Type B pancreatic cell (in vitro differentiated cells): ENCODE measurements around the gene NR6A1. TPM values are rescaled to one million over a fixed set of nuclear protein-coding genes. Genes with fewer than 3 reads are reported as not detected.

Experiments
- DNase-seq: peaks from one replicate; pipeline ENCODE4 v3.0.0; 2021; ENCODE audit warnings: mixed read lengths; ENCODE audit not compliant: unreplicated experiment; ENCODE audit errors: extremely low spot score
- H3K27ac Mint-ChIP-seq: 2 replicates; pipeline ENCODE4 v1.8.0; 2021; ENCODE audit warnings: mild to moderate bottlenecking, mixed read lengths
- H3K27me3 Mint-ChIP-seq: 2 replicates; pipeline ENCODE4 v1.8.0; 2021; ENCODE audit warnings: mixed read lengths
- H3K36me3 Mint-ChIP-seq: 2 replicates; pipeline ENCODE4 v1.8.0; 2021; ENCODE audit warnings: mixed read lengths
- H3K4me1 Mint-ChIP-seq: one replicate; pipeline ENCODE4 v1.8.0; 2021; ENCODE audit warnings: mixed read lengths; ENCODE audit not compliant: unreplicated experiment
- H3K4me3 Mint-ChIP-seq: 2 replicates; pipeline ENCODE4 v1.8.0; 2021; ENCODE audit warnings: mild to moderate bottlenecking, mixed read lengths
- H3K9me3 Mint-ChIP-seq: 2 replicates; pipeline ENCODE4 v1.8.0; 2021; ENCODE audit warnings: mixed read lengths
- total RNA-seq: library from RNA; stranded (reverse); gene quantifications from 2 replicates; pipeline ENCODE4 v1.2.1, GENCODE V29; 2021; ENCODE audit warnings: low replicate concordance
- TF ChIP-seq, protein P1 (sequence below): fragments of 200-600 bp; sonication (generic); conservative IDR thresholded peaks from 2 replicates; pipeline ENCODE4 v1.5.0; 2021; ENCODE audit warnings: antibody characterized with exemption, mild to moderate bottlenecking

NR6A1 gene
- total RNA-seq, 1 donor from 2014 or later, result 10.0 TPM

DNA sequence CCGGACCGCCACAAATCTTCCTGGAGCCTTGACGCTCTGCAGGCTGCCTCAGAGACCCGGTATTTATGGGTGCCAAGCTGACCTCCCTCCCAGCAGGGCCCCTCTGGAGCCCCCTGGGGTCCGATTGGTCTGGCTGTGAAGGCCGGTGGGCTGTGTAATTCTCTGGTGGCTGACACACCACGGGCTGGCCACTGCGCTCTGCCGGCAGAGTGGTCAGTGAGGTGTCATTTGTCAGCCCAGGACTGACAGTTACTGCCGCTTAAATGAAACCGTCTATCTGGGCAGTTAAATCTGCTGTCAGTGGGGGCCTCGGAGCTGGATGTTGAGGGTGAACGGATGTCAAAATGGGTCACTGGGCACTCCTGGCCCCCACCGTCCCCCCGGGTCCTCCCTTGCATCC is 274.6 kb downstream of the NR6A1 start:
- TF ChIP-seq, protein P1, sequence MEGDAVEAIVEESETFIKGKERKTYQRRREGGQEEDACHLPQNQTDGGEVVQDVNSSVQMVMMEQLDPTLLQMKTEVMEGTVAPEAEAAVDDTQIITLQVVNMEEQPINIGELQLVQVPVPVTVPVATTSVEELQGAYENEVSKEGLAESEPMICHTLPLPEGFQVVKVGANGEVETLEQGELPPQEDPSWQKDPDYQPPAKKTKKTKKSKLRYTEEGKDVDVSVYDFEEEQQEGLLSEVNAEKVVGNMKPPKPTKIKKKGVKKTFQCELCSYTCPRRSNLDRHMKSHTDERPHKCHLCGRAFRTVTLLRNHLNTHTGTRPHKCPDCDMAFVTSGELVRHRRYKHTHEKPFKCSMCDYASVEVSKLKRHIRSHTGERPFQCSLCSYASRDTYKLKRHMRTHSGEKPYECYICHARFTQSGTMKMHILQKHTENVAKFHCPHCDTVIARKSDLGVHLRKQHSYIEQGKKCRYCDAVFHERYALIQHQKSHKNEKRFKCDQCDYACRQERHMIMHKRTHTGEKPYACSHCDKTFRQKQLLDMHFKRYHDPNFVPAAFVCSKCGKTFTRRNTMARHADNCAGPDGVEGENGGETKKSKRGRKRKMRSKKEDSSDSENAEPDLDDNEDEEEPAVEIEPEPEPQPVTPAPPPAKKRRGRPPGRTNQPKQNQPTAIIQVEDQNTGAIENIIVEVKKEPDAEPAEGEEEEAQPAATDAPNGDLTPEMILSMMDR, result no peak
- no peak for DNase-seq
- Mint-ChIP-seq H3K36me3 (no peaks in the 10 kb centered on the region), H3K9me3 (no peaks in the 10 kb centered on the region), H3K4me3 (no peak overlapping the region), H3K27me3 (peaks cover 48% of the 10 kb centered on the region), H3K27ac (no peak overlapping the region), H3K4me1 (no peaks in the 10 kb centered on the region)

DNA sequence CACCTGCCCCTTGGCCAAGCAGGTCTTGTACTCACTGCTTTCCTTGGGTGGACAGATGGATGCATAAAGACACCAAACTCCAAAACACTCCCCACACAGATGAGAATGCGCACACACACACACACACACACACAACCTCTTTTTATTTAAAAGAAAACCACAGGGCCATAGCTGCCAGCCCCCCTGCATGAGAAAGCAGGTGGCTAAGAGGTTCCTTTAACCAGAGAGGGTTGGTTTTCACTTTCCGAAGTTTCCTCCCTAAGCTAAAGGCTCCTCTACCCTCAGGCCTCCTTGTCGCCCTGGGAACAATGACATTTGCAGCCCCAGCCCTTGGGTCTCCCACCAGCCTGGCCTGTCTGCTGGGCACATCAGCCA is 275.0 kb downstream of the NR6A1 start:
- TF ChIP-seq, protein P1, result no peak
- Mint-ChIP-seq H3K4me1 (no peaks in the 10 kb centered on the region), H3K27me3 (peaks cover 44% of the 10 kb centered on the region), H3K9me3 (no peaks in the 10 kb centered on the region), H3K36me3 (no peaks in the 10 kb centered on the region), H3K27ac (no peak overlapping the region), H3K4me3 (no peak overlapping the region)
- DNase-seq, result no peak

DNA sequence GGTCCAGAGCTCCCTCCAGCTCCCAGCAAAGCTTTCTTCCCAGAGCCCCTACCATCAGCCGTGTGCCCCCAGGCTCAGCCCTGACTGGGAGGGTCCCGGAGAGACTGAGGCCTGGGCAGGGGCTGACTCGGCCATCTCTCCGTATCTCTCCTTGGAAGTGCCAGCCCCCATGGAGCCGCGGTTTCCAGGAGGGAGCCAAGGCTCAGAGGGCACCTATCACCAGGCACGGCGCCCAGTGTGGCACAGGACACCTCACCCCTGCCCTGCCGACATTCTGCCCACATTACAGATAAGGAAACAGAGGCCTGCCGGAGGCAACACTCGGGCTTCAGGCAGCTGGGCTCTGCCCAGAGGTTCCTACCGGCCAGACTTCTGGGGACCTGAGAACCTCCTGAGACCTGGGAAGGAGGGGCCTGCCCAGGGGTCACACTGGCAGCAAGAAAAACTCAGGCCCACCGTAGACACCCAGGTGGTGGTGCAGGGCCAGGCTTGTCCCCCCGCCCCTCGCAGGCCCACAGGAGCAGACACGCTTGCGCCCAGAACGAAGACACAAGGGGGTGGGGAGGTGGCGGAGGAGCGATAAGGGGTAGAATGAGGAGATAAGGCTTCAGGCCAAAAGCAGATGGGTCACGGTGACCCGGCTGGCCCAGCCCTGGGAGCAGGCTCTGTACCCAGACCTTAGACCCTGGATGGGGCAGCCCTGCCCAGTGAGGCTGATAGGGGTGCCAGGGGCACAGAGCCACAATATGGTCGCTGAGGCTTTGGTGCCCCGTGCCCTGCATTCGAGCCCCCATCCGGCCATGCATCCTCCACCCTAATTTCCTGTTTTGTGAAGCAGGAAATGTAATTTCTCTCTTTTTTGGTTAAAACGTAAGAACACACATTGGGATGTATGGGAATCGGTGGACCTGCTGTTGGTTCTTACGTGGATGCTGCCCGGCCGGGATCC is 275.7 kb downstream of the NR6A1 start:
- no peak overlapping the region for H3K4me3 Mint-ChIP-seq
- no peak for DNase-seq
- H3K9me3 Mint-ChIP-seq, result no peaks in the 10 kb centered on the region
- no peak overlapping the region for H3K27ac Mint-ChIP-seq
- peaks cover 41% of the 10 kb centered on the region for H3K27me3 Mint-ChIP-seq
- TF ChIP-seq, protein P1, result no peak
- H3K36me3 Mint-ChIP-seq, result no peaks in the 10 kb centered on the region
- H3K4me1 Mint-ChIP-seq, result peaks cover 2% of the 10 kb centered on the region

DNA sequence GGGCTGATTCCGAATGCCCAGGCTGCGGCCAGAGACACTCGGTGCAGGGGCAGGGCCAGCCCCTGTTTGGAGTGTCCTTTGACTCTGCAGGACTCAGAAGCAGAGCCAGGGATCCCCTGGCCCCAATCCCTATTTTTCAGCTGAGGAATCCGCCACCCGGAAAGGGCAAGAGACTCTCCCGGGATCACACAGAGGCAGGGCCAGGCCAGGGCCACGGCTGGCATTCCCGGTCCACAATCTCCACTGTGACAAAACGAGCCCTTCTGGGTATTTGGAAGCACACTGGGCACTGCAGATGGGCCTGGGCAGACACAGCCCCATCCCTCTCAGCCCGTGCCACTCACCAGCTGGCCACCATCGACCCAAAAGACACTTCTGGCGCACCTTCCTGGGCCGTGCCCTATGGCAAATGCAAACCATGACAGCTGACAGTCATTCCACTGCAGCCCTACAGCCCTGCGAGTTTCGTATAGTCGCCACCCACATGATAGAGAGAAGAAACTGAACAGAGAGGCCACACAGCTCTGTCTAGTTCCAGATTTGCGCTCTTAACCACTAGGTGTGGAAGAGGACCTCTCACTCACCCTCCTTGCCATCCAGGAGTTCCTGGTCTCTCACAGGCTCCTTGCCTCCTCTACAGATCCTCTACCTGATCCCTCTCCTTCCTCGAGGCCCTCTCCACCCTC is 277.2 kb downstream of the NR6A1 start:
- Mint-ChIP-seq H3K4me3 (no peak overlapping the region), H3K4me1 (peaks cover 8% of the 10 kb centered on the region), H3K9me3 (no peaks in the 10 kb centered on the region), H3K27ac (no peak overlapping the region), H3K36me3 (no peaks in the 10 kb centered on the region), H3K27me3 (peaks cover 42% of the 10 kb centered on the region)
- TF ChIP-seq, protein P1, result no peak
- no peak for DNase-seq

DNA sequence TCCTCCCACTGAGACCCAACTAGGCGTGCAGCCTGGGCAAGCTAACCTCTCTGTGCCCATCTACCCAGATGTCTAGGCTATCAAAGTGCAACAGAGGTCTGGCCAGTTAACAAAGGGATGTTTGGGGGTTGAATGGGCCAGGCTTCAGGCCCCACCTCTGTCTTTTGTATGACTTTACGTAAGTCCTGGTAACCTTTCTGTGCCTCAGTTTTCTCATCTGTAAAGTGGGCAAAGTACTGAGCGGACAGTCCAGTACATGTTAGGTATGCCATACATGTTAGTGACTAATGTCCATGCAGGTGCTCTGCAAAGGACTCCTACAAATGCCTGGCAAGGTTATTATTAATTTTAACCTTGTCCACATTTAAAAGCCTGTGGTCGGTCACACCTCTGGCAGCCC is 277.9 kb downstream of the NR6A1 start:
- Mint-ChIP-seq H3K36me3 (no peaks in the 10 kb centered on the region), H3K4me1 (peaks cover 8% of the 10 kb centered on the region), H3K27ac (no peak overlapping the region), H3K9me3 (no peaks in the 10 kb centered on the region), H3K4me3 (no peak overlapping the region), H3K27me3 (peaks cover 46% of the 10 kb centered on the region)
- TF ChIP-seq, protein P1, result no peak
- no peak for DNase-seq
